Rectal smooth muscle tissue (tissue), 1 donor: ENCODE data around the gene TEX14.
A peak's percentile ranks its signal among the peaks of the same experiment; 100 is the strongest.
"Not testable (repeated sequence)": the region's sequence is repeated elsewhere in the genome, so short reads cannot be mapped to it uniquely, and the experiment has no call there.

Source experiments
- H3K27ac ChIP-seq: one replicate; pipeline ENCODE4 v1.7.0; 2013; ENCODE audit warnings: low read depth, low read length, inconsistent platforms
- H3K27me3 ChIP-seq: one replicate; pipeline ENCODE4 v1.7.0; 2013; ENCODE audit warnings: low read length; ENCODE audit not compliant: control insufficient read depth, insufficient read depth
- H3K36me3 ChIP-seq: one replicate; pipeline ENCODE4 v1.7.0; 2013; ENCODE audit warnings: low read length; ENCODE audit not compliant: control insufficient read depth, insufficient read depth
- H3K4me1 ChIP-seq: one replicate; pipeline ENCODE4 v1.7.0; 2013; ENCODE audit warnings: low read length; ENCODE audit not compliant: control insufficient read depth, insufficient read depth
- H3K4me3 ChIP-seq: one replicate; pipeline ENCODE4 v1.7.0; 2013; ENCODE audit warnings: low read length
- H3K9ac ChIP-seq: one replicate; pipeline ENCODE4 v1.7.0; 2013; ENCODE audit warnings: low read length

TEX14 gene

DNA sequence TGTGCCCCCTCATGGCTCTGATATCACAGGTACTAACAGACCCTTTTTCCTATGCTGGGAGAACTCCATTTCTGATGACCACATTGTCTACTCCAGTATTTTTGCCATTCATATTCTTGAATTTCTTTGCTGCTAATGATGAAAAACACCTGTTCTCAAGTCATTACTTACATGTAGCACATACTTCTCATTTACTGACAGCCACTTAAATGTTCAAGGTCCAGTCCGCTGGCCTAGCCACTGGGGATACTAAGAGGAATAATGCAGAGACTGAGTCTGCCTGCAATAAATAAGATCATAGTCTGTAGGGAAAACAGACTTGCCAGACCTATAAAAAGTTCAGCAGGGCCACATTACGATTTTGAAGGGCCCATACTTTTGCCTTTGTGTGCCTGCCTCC is 27.5 kb downstream of the TEX14 start:
- Histone ChIP-seq H3K27me3 (no peaks in the 10 kb centered on the region), H3K27ac (no peak overlapping the region), H3K9ac (no peak overlapping the region), H3K4me3 (no peak overlapping the region), H3K4me1 (no peaks in the 10 kb centered on the region), H3K36me3 (no peaks in the 10 kb centered on the region)

DNA sequence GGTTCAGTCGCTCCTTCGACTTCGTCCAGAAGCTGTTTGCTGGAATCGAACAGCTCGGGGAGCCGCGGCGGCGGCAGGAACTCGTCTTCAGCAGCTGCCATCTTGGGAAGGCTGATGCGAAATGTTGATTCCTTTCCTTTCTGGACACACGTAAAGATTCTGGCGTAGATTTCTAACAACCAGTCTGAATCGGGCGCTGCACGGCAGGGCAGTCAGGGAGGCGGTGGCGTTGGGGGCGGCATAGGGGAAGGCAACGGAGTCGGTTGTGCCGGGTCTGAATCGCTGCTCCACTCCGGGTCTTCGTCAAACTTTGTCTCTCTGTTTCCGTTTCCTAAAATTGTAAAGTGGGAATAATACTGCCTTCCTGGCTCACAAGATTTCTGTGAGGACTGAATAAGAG is 30.3 kb downstream of the TEX14 start:
- H3K27me3 ChIP-seq = no peaks in the 10 kb centered on the region
- H3K4me1 ChIP-seq = no peaks in the 10 kb centered on the region
- no peak overlapping the region for H3K27ac ChIP-seq
- no peak overlapping the region for H3K9ac ChIP-seq
- H3K4me3 ChIP-seq = no peak overlapping the region
- no peaks in the 10 kb centered on the region for H3K36me3 ChIP-seq

DNA sequence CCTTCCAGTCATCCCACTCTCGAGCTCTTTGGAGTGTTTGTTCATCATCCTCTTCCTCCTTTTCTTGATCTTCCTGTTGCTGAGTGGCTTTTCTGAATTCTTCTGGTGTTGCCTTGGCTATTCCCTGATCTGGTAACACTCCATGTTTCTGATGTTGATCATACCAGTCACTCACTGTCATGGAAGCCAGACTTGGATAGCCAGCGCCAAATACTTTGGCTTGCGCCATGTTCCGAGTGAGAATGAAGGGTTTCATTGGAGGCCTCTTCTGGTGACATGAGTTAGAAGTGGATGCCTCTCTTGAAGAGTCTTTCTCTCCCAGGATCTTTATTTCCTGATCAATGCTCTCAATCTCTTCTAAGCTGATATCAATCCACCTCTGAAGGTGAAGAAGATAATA is 31.2 kb downstream of the TEX14 start:
- H3K4me1 ChIP-seq = no peaks in the 10 kb centered on the region
- no peak overlapping the region for H3K4me3 ChIP-seq
- H3K27me3 ChIP-seq = no peaks in the 10 kb centered on the region
- no peaks in the 10 kb centered on the region for H3K36me3 ChIP-seq
- no peak overlapping the region for H3K27ac ChIP-seq
- H3K9ac ChIP-seq = no peak overlapping the region

DNA sequence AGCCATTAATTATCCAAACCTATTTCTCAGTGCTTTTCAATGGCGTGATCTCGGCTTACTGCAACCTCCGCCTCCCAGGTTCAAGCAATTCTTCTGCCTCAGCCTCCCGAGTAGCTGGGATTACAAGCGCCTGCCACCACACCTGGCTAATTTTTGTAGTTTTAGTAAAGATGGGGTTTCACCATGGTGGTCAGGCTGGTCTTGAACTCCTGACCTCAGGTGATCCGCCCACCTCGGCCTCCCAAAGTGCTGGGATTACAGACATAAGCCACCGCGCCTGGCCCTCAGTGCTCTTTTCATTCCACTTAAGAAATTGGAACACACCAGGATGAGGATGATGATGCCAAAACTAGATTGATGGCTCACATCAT is 32.1 kb downstream of the TEX14 start:
- peak overlapping the region; percentile 44 for H3K4me3 ChIP-seq
- H3K4me1 ChIP-seq, H3K36me3 ChIP-seq, H3K9ac ChIP-seq, H3K27ac ChIP-seq, H3K27me3 ChIP-seq: not testable (repeated sequence)

DNA sequence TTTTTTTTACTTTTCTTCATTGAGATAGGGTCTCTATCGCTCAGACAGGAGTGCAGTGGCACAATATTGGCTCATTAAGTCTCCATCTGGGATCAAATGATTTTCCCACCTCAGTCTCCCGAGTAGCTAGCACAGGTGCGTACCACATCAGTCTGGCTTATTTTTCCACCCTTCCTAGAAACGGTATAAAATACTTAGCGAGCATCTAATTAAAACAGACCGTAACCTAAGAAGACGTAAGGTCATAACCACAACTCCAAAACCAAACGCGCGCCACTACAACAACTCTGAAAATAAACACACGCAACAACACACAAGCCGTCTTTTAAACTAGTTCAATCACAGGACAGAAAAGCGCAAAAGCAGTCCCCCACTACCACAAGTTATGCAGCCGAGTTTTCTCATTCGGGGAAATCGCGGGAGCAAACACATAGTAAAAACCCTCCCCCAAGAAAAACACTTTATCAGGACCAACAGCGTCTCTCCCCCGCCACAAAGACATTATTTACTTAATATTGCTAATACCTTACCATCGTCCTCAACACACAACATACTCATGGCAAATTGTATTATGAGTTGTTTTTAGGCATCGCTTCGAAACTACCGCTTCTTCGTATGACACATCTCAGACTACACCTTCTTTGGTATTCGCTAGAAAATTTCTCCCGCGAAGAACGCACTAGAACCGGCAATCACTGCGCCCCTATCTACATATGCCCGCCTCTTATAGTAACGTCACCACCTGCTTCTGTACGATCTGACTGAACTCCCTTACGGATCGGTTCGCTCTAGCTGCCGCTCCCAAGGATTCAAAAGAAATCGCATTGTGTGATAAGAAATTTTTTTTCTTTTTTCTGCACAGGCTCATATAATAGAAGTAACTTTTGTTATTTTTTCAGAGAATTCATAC is 32.8 kb downstream of the TEX14 start:
- Histone ChIP-seq H3K4me3 (peak overlapping the region; percentile 44), H3K36me3 (no peaks in the 10 kb centered on the region), H3K4me1 (no peaks in the 10 kb centered on the region), H3K27ac (peak overlapping the region; percentile 88), H3K9ac (peak overlapping the region; percentile 66), H3K27me3 (no peaks in the 10 kb centered on the region)

DNA sequence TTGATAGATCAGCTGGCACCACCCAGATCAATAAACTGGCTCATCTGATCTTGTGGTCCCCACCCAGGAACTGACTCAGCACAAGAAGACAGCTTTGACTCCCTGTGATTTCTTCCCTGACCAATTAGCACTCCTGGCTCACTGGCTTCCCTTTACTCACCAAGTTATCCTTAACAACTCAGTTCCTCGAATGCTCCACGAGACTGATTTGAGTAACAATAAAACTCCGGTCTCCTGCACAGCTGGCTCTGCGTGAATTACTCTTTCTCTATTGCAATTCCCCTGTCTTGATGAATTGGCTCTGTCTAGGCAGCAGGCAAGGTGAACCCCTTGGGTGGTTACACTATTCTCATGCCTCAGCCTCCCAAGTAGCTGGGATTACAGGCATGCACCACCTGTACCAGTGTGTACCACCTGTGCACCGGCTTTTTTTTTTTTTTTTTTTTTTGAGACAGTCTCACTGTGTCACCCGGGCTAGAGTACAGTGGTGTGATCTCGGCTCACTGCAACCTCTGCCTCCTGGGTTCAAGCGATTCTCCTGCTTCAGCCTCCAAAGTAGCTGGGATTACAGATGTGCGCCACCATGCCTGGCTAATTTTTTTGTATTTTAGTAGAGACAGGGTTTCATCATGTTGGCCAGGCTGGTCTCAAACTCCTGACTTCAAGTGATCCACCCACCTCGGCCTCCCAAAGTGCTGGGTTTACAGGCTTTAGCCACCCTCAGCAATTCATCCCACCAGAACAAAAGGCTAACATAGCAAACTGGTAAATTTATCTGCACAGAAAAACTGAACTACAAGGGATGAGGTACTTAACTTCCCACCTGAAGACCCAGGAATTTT is 33.7 kb downstream of the TEX14 start:
- H3K36me3 ChIP-seq, H3K27me3 ChIP-seq, H3K9ac ChIP-seq, H3K4me1 ChIP-seq: not testable (repeated sequence)
- peak overlapping the region; percentile 44 for H3K4me3 ChIP-seq
- peak overlapping the region; percentile 85 for H3K27ac ChIP-seq

DNA sequence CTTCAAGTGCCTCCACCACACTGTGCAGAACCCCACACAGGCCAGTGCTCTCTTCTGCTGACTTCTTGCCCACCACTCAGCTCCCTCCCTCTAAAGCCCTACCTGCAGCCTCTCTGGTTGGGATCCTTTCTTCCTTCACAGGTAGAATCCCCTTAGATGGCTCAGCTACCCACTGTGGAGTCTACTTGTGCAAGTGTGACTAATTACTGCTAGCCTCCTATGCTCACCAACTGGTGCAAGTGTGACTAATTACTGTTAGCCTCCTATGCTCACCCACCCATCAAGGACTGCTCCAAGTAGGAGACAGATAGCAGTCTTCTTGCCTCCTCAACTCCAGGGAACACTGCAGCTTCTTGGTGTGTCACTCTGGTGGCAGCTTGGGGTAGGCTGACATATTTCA is 43.6 kb downstream of the TEX14 start:
- Histone ChIP-seq H3K4me3 (no peak overlapping the region), H3K27ac (no peak overlapping the region), H3K9ac (no peak overlapping the region), H3K4me1 (no peaks in the 10 kb centered on the region), H3K27me3 (no peaks in the 10 kb centered on the region), H3K36me3 (no peaks in the 10 kb centered on the region)

DNA sequence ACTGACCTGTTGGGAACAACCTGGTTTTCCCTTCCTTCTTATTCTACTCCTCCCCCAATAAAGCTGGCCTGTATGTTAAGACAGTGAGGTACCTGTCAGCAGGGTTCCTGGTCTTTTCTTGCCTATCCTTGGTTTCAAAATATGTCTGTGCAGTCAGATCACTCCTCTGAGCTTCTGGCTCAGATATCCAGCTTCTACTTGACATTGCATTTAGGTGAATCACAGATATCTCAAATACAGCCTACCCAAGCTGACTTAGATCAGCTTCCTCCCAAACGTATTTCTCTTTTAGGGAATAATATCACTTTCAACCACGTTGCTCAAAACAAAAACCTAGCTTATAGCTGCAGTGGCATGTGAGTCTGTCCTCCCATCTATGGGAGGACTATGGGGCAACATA is 48.7 kb downstream of the TEX14 start:
- Histone ChIP-seq H3K27me3 (no peaks in the 10 kb centered on the region), H3K27ac (no peak overlapping the region), H3K4me3 (no peak overlapping the region), H3K9ac (no peak overlapping the region), H3K4me1 (no peaks in the 10 kb centered on the region), H3K36me3 (no peaks in the 10 kb centered on the region)

DNA sequence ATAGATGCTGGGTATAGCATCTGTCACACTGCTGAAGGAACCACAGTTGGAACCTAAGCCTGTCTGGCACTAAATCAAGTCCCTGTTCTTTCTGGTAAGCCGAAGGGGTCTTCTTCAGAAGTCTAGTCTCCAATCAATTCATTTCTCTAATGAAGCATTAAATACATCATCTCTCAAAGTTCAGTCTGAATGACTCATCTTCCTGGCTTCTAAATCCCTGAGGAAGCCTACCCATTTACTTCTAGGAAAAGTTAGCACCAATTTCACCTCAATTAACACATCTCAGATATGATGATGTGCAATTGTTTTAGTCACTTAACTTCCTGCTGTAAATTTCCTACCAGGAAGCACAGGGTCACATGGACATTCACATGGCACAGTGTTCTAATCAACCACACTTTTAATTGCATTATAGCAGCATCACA is 49.9 kb downstream of the TEX14 start:
- Histone ChIP-seq H3K27me3 (no peaks in the 10 kb centered on the region), H3K27ac (no peak overlapping the region), H3K36me3 (no peaks in the 10 kb centered on the region), H3K4me3 (no peak overlapping the region), H3K4me1 (no peaks in the 10 kb centered on the region), H3K9ac (no peak overlapping the region)

DNA sequence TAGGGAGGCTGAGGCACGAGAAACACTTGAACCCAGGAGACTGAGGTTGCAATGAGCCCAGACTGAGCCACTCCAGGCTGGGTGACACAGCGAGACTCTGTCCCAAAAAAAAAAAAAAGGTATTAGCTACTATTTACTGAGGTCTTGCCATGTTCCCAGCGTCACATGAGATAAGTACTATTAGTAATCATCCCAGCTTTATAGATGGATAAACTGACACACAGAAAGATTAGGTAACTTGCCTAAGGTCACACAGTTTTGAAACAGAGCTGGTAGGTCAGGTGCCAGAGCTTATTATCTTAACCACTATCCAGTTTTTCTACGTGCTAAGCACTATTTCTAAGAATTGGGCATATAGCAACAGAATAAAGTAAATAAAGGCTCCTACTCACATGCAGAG is 51.6 kb downstream of the TEX14 start:
- no peak overlapping the region for H3K27ac ChIP-seq
- H3K36me3 ChIP-seq = no peaks in the 10 kb centered on the region
- H3K27me3 ChIP-seq = no peaks in the 10 kb centered on the region
- H3K9ac ChIP-seq = no peak overlapping the region
- no peak overlapping the region for H3K4me3 ChIP-seq
- H3K4me1 ChIP-seq = no peaks in the 10 kb centered on the region

DNA sequence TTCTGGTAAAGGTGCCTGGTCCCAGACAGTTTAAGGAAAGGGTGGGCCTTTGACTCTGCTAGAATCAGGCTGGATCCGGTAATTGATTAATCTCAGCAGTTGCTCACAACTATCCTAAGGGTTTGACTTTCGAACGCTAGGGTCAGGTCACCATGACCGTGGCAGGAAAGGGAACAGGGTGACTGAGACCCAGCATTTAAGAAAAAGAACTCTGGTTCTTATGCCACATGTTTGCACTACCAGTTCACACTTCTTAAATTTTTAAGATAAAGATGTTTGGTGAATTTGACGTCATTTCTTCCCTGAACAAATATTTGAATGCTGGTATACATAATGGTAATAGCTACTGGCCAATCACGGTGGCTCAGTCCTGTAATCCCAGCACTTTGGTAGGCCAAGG is 52.2 kb downstream of the TEX14 start:
- H3K27ac ChIP-seq = no peak overlapping the region
- no peak overlapping the region for H3K9ac ChIP-seq
- no peaks in the 10 kb centered on the region for H3K36me3 ChIP-seq
- H3K4me1 ChIP-seq = no peaks in the 10 kb centered on the region
- no peaks in the 10 kb centered on the region for H3K27me3 ChIP-seq
- H3K4me3 ChIP-seq = no peak overlapping the region

DNA sequence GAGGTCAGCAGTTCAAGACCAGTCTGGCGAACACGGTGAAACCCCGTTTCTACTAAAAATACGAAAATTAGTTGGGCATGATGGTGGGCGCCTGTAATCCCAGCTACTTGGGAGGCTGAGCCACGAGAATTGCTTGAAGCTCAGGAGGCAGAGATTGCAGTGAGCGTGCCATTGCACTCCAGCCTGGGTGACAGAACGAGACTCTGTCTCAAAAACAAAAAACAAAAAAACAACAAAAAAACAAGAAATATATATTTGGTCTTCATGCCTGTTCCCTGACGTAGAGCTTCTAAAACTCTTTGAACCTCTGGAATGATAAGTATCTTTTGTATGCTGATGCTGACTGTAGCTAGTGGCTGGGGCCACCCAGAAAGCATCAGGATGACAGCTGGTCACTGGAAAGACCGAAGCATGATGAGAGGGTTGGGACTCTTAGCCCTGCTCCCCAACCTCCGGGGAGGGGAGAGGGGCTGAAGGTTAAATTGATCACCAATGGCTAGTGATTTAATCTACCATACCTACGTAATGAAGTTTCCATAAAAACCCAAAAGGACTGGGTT is 54.8 kb downstream of the TEX14 start:
- H3K27ac ChIP-seq = no peak overlapping the region
- H3K4me1 ChIP-seq = peaks cover 3% of the 10 kb centered on the region
- H3K9ac ChIP-seq = no peak overlapping the region
- H3K27me3 ChIP-seq = no peaks in the 10 kb centered on the region
- no peaks in the 10 kb centered on the region for H3K36me3 ChIP-seq
- no peak overlapping the region for H3K4me3 ChIP-seq
